Stimulated activated CD8-positive, alpha-beta memory T cell treated with anti-CD3 and anti-CD28 coated beads, Interleukin-7, amount 100 ng/mL, for 4 hours (primary cell): ENCODE data around the gene CA4.
"Not testable (repeated sequence)": the region's sequence is repeated elsewhere in the genome, so short reads cannot be mapped to it uniquely, and the experiment has no call there.

Experiments used
- DNase-seq, 2 donors: peaks; one replicate each; pipeline ENCODE4 v3.0.0-alpha.2; 2020; ENCODE audit warnings: low read depth in 2 of 2

Gene CA4

DNA sequence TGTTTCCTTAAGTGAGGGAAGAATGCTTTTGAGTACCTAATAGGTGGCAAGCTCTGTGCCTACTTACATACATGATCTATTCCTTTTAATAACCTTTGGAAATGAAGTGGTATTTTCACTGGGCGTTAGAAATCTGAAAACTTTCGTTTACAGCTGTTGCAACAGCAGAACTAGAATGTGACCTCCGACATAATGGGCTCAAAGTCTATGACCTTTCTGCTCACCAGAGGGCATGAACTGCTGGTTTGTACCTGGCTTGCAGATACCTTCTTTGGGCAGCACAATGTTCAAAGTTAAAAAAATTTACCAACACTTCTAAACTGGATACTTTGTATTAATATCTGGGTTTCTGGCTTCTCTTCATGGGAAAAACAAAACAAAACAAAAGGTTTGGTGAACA, 24.3 kb downstream of the CA4 start:
- DNase-seq, result no peak

DNA sequence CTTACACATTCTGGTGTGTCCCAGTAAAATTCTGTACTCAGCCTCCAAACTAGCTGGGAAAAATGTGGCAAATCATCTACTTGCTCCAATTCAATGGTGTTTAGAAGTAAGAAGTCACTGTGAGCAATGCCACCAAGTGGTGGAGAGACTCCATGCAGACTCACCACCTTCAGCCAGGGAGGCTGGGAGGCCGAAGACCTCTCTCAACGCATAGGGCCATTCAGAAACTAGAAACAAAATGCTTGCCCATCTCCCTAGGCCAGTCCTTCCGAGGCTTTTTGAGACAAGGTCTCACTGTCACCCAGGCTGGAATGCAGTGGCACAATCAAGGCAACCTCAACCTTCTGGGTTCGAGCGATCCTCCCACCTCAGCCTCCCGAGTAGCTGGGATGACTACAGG, 25.0 kb downstream of the CA4 start:
- DNase-seq, result not testable (repeated sequence)

DNA sequence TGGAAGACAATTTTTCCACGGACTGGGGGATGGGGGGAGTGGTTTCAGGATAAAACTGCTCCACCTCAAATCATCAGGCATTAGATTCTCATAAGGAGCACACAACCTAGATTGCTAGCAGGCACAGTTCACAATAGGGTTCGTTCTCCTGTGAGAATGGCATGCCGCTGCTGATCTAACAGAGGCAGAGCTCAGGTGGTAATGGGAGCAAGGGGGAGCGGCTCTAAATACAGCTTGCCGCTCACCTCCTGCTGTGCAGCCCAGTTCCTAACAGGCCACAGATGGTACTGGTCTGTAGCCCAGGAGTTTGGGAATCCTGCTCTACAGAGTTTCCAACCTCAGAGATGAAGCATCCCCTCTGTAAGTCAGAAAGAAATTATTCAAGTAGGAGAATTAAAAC, 27.0 kb downstream of the CA4 start:
- not testable (repeated sequence) for DNase-seq

DNA sequence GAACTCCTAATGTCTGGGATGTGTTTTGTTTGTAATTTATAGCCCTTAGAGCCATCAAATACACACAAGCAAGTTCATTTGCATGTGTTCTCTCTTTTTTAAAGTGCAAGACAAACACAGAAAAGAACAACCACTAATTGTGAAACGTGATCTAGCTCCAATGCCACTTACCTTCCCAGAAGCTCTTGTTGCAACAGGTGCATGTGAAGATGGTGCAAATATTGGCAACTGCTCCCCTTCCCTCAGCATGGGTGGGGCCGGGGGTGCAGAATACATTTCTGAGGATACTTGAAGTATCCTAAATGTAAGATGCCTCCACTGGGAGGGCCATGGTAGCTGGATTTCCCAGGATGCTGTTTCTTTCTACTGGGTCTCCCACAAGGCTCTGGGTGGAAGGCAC, 28.4 kb downstream of the CA4 start:
- DNase-seq, result not testable (repeated sequence)

DNA sequence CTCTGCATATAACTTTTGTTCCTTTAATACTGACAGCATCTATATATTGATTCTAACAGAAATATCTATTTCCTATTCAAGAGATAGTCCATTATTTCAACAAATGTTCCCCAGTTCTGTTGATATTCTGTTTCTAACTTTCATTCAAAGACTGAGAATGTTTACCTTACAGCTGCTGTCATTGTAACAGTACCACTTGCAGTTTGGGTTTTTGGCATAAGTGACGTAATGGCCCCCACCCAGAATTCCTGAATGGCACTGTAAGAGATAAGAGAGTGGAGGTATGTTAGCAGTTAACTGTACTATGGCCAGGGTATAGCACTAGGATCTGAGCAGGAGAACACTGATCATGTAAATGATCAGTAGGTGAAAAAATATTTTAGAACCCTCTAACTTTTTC, 30.6 kb downstream of the CA4 start:
- not testable (repeated sequence) for DNase-seq

DNA sequence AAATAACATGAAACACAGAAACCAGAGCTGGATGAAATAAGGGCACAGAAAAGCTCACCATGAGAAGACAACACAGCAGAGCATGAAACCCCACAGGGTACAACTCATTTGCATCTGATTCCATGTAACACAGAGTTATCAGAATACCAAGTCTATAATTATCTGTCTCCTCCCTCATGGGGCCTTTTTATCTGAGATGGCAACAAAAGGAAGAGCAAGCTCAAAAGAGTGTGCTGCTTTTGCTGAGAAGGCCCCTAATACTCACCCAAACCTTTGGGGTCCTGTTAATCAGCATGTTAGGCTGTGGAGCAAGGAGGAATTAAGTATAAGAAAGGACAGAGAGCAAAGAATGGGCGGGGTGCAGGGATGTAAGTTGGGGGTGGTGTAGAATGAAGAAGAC, 36.6 kb downstream of the CA4 start:
- DNase-seq, result not testable (repeated sequence)

DNA sequence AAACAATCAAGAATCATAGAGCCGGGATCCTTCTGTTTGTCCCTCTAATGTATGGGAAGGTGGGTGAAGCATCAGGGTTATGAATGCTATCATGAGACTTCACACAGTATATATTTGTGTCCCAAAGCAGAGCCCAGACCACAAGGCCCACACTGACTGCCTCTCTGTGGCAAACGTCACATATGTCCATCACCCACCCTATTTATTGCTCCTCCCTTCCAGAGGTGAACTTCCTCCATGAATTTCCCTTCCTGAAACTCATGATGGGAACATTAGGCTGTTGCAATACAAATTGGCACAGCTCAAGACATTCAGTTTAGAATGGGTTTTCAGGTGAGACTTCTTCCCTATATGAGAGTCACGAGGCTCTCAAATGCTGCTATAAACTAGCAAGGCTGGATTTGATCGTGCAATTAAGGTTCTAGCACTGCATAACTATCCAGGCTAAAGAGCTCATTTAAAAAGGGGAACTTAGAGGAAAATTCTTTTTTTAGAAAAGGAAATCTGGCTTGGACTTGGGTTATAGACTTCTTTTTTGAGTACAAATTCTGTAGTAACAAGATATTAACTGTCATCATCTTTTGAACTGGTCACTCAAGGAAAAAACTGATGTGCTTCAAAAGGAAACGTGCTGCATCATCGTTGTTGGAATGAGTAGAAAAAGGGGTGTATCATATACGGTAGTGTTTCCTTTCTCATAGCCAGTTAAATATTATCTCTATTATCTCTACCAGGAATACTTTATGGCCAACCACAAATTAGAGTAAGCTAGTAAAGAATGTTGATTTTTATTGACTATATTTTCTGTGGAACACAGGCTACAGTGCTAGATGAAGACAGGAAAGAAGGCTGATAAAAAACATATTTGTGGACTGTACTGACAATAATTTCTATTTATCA, 37.3 kb downstream of the CA4 start:
- not testable (repeated sequence) for DNase-seq

DNA sequence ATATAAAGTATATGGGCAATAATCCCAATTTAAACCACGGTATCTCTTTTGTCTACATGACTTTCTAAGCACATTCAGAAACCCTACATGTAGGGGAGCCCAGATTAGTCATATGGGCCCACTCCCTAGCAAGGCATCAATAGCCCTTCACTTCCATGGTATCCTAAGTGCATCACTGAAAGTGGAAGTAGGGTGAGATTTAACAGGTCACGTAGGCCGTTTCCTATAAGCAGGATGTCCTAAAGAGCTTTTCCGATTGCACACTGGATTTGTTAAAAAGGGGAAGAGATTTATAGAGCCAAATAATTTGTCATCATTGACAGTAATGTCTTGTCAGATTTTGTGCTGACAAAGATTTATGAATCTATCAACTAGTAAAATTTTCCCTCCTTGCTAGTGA, 39.0 kb downstream of the CA4 start:
- no peak for DNase-seq

DNA sequence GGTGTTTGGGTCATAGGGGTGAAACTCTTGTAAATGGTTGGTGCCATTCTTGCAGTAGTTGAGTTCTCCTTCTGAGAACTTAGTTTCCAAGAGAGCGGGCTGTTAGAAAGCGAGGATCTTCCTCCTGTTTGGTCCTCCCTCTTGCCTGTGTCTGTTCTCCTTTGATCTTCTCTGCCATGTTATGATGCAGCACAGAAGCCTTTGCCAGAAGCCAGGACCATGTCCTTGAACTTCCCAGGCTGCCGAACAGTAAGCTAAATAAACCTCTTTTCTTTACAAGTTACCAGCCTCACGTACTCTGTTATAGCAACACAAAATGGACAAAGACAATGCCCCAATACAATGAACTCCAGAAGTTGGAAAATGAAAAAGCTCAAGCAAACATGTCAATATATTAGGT, 40.3 kb downstream of the CA4 start:
- not testable (repeated sequence) for DNase-seq

DNA sequence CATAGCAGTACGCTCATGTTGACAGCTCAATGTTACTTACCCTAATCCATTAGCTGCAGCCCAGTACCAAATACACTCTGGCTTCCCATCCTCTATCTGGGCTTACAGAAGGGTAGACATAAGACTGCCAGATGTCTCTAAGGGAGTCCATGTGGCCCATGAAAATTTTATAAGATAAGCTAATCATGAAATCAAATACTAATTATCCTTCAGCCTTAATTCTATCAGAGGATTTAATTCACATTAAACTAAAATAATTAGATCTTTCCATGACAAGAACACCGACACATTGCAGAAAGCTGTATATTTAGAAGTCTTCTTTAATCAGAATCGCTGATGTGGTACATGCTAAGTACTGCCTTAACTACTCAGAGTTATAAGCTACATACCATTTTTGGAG, 43.3 kb downstream of the CA4 start:
- DNase-seq, result not testable (repeated sequence)

DNA sequence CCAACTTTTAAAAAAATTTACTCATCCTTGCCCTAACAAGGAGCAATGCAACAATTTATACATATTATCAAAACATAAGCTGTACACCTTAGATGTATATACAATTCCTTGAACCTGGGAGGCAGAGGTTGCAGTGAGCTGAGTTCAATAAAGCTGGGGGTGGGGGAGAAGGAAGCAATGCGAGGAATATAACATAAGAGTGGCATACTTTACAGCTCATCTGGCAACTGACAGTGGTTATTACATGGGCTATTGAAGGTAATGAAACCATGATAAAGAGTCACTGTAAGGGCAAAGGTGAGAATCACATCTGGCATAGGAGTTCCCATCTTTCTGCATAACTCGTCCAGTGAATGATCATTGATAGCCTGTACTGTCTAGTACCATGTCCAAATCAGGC, 43.7 kb downstream of the CA4 start:
- no peak for DNase-seq

DNA sequence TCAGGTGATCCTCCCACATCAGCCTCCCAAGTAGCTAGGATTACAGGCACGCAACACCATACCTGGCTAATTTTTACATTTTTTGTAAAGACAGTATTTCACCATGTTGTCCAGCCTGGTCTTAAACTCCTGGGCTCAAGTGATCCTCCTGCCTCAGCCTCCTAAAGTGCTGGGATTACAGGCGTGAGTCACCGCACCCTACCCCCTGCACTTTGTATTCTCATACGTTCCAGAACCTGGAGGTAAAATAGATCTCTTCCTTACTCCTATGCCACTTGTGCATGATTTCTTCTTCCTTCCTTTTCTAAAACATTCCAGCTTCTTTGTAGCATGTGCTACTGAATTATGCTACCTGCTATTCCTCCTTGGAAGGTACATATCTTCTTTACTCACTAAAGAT, 44.4 kb downstream of the CA4 start:
- not testable (repeated sequence) for DNase-seq

DNA sequence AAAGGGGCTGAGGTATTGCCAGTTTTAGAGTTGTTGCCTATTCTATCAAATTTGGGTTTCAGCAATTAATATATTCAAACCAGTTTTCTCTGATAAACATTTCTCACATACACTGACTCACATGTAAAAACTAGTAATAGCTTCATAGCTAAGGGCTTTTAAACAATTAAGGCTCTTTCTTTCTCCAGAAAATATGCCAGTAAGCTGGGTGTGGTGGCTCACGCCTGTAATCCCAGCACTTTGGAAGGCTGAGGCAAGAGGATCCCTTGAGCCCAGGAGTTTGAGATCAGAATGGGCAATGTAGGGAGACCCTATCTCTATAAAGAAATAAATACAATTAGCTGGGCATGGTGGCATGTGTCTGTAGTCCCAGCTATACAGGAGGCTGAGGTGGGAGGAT, 48.9 kb downstream of the CA4 start:
- not testable (repeated sequence) for DNase-seq

DNA sequence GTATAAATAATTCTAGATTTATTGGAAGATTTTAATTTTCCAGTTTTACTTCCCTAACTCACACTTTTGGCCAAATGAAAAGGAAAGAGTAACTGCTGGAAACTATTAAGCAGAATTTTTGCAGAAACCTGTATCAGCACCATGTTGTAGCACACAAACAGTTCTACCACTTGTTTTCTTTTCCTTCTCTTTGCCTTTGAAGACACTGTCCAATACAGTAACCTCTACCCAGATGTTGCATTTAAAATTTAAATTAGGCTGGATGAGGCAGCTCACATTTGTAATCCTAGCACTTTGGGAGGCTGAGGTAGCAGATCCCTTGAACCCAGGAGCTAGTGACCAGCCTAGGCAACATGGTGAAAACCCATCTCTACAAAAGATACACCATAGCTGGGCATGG, 56.0 kb downstream of the CA4 start:
- not testable (repeated sequence) for DNase-seq

DNA sequence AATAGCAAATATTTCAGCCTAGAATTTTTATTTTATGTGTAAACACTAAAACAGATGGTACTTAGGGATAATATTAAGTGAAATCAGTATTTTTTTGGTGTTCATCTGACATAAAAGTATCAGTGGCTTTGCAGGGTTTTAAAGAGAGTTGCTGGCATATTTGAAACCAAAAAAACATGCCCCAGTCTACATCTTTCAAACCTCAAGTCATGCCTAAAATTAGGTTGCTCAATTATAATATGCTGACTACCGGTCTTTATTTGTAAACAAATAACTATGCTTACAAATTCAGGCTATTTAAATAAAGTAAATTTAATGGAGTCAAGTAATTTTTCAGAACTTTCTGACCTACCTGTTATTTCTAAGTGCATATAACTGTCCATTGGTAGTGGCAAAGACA, 58.5 kb downstream of the CA4 start:
- not testable (repeated sequence) for DNase-seq
